OCI-LY7 (cell line): ENCODE measurements around the gene CCR3.

Source experiments
- EZH2phosphoT487 ChIP-seq: fragments of 200-600 bp; sonication (generic); IDR thresholded peaks from 2 replicates; pipeline ENCODE4 v1.6.1; 2018; ENCODE audit warnings: low read depth, borderline replicate concordance, mild to moderate bottlenecking, mixed run types, antibody characterized with exemption, low read length, moderate library complexity, mixed read lengths
- TF ChIP-seq, protein P1 (sequence below): fragments of 200-600 bp; sonication (generic); conservative IDR thresholded peaks from 2 replicates; pipeline ENCODE4 v1.5.1; 2014; ENCODE audit warnings: mild to moderate bottlenecking, antibody characterized with exemption, low read length, moderate library complexity, mixed read lengths

- TF ChIP-seq, protein P1, sequence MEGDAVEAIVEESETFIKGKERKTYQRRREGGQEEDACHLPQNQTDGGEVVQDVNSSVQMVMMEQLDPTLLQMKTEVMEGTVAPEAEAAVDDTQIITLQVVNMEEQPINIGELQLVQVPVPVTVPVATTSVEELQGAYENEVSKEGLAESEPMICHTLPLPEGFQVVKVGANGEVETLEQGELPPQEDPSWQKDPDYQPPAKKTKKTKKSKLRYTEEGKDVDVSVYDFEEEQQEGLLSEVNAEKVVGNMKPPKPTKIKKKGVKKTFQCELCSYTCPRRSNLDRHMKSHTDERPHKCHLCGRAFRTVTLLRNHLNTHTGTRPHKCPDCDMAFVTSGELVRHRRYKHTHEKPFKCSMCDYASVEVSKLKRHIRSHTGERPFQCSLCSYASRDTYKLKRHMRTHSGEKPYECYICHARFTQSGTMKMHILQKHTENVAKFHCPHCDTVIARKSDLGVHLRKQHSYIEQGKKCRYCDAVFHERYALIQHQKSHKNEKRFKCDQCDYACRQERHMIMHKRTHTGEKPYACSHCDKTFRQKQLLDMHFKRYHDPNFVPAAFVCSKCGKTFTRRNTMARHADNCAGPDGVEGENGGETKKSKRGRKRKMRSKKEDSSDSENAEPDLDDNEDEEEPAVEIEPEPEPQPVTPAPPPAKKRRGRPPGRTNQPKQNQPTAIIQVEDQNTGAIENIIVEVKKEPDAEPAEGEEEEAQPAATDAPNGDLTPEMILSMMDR: no peak
- no peak for TF ChIP-seq EZH2phosphoT487
Measured at GRCh38 chr3:46298871-46299607, 56.8 kb downstream of the CCR3 start.
